ENCODE measurements around the gene BACH2. TPM values are rescaled to one million over a fixed set of nuclear protein-coding genes. Genes with fewer than 3 reads are reported as not detected.

Gene BACH2
- total RNA-seq, 1 donor from 2014 or later, result 6.4 TPM

DNA sequence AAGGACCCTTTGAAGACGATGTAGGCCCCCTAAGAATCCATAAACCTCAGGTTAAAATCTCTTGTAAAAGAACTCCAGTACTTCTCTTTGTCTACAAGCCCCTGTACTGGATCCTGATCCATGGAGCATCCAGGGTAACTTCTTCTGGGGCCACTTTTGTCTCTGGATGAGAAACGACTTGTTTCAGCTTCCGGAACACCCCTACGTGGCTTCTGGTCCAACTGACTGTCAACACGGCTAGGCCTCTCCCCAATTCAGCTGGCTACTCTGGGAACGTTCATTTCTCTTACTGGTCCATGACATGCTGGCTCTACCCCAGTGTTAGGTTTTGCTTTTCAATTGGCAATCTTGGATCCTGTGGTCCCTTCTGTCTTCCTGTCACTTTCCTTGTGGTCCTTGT lies 198.0 kb downstream of the BACH2 start:
- DNase-seq (ENCODE audit: extremely low spot score in 2 of 2), result no peak

DNA sequence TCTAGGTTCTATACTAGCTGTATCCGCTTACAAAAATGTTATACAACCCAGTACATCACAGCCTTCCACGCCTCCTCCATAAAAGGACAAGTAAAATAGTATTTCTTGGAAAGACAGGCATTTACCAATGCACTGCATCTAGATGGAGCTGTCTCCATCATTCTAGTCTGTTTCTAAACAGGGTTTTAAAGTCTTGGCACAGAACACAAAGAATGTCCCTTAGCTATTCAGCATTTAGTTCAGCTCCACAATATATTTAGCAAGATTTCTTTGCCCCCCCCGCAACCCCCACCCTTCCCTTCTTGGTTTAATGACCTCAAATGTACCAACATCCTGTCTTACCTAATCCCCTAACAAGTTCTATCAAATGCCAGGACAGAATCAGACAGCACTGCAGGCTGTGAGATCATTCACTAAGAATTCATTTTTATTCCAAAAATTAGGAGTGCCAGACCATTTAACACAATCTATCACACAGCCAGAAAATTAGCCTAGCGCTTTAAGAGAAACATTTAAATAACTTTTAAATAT lies 198.6 kb downstream of the BACH2 start:
- H3K9me3 ChIP-seq, result no peaks in the 10 kb centered on the region
- H3K36me3 ChIP-seq, result no peaks in the 10 kb centered on the region
- intact Hi-C loops (cut with DNase I), result loop anchor here (5.0 to 10.0 kb wide), 2 partner anchors 119 to 197 kb away; partner anchors contain the start of gene BACH2
- TF ChIP-seq, protein P1, sequence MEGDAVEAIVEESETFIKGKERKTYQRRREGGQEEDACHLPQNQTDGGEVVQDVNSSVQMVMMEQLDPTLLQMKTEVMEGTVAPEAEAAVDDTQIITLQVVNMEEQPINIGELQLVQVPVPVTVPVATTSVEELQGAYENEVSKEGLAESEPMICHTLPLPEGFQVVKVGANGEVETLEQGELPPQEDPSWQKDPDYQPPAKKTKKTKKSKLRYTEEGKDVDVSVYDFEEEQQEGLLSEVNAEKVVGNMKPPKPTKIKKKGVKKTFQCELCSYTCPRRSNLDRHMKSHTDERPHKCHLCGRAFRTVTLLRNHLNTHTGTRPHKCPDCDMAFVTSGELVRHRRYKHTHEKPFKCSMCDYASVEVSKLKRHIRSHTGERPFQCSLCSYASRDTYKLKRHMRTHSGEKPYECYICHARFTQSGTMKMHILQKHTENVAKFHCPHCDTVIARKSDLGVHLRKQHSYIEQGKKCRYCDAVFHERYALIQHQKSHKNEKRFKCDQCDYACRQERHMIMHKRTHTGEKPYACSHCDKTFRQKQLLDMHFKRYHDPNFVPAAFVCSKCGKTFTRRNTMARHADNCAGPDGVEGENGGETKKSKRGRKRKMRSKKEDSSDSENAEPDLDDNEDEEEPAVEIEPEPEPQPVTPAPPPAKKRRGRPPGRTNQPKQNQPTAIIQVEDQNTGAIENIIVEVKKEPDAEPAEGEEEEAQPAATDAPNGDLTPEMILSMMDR (IDR thresholded peaks at IDR 0.05), result peak in 2 of 3 experiments; percentile 17 to 20
- TF ChIP-seq POLR2AphosphoS5 (IDR thresholded peaks at IDR 0.05; ENCODE audit: insufficient read depth in 1 of 2, low read depth in 1 of 2) (peak in 1 of 2 donors; percentile 71), POLR2A (IDR thresholded peaks at IDR 0.05) (no peak)
- H3K4me1 ChIP-seq, result peaks cover 20% of the 10 kb centered on the region
- H3K27me3 ChIP-seq, result no peaks in the 10 kb centered on the region
- no peak overlapping the region for H3K4me3 ChIP-seq
- DNase-seq (ENCODE audit: extremely low spot score in 2 of 2), result peak in 1 of 2 donors; percentile 95
- peak overlapping the region; percentile 54 for H3K27ac ChIP-seq

More for the DNA sequence above, 198.0 kb downstream of the BACH2 start:
- intact Hi-C loops (cut with DNase I), result loop anchor here (5.0 to 10.0 kb wide), 2 partner anchors 119 to 196 kb away; partner anchors contain the start of gene BACH2
- peak overlapping the region; percentile 54 for H3K27ac ChIP-seq
- H3K36me3 ChIP-seq, result no peaks in the 10 kb centered on the region
- H3K9me3 ChIP-seq, result no peaks in the 10 kb centered on the region
- TF ChIP-seq, protein P1 (IDR thresholded peaks at IDR 0.05), result no peak
- TF ChIP-seq POLR2A (IDR thresholded peaks at IDR 0.05) (no peak), POLR2AphosphoS5 (IDR thresholded peaks at IDR 0.05; ENCODE audit: insufficient read depth in 1 of 2, low read depth in 1 of 2) (no peak)
- H3K4me1 ChIP-seq, result peaks cover 20% of the 10 kb centered on the region
- H3K4me3 ChIP-seq, result no peak overlapping the region
- no peaks in the 10 kb centered on the region for H3K27me3 ChIP-seq

DNA sequence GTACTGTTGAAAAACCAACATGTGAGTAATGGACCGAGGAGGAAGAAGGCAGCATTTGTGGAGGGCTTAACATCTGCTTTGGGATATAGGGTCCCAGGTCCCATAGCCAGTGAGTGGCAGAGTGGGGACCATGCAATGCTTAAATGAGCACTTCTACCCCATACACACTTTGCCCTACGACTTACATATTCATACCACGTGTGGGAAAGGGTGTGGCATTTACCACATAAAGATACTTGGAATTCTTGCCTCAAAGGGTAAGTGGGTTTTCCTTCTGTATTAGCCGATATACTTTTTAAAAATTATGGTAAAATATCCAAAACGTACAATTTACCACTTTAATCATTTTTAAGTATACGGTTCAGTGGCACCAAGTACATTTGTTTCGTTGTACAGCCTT lies 199.3 kb downstream of the BACH2 start:
- TF ChIP-seq POLR2A (IDR thresholded peaks at IDR 0.05) (no peak), POLR2AphosphoS5 (IDR thresholded peaks at IDR 0.05; ENCODE audit: insufficient read depth in 1 of 2, low read depth in 1 of 2) (no peak)
- TF ChIP-seq, protein P1 (IDR thresholded peaks at IDR 0.05), result no peak
- Histone ChIP-seq H3K27me3 (no peaks in the 10 kb centered on the region), H3K36me3 (no peaks in the 10 kb centered on the region), H3K4me3 (no peak overlapping the region), H3K27ac (peak overlapping the region; percentile 54), H3K9me3 (no peaks in the 10 kb centered on the region), H3K4me1 (peaks cover 20% of the 10 kb centered on the region)
- intact Hi-C loops (cut with DNase I), result loop anchor here (5.0 to 10.0 kb wide), 2 partner anchors 120 to 197 kb away; partner anchors contain the start of gene BACH2
- no peak for DNase-seq (ENCODE audit: extremely low spot score in 2 of 2)

DNA sequence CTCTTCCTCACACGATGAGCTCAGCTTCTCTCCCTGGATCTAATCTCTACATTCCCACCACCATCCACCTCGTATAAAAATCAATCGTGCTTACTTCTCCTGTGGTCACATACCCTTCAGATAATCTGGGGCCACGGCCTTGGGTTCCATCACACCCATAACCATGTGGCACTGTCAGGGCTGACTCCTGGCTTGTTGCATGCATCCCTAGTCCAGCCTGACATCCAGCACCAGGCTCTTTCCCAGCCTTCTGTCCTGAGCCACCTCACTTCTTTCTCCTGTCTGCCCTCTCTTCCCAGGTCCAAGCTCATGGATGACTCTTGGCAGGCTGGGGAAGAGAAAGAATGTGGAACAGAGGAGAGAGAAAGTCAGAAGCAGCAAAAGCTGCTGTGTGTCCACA lies 199.8 kb downstream of the BACH2 start:
- Histone ChIP-seq H3K36me3 (no peaks in the 10 kb centered on the region), H3K27me3 (no peaks in the 10 kb centered on the region), H3K27ac (peak overlapping the region; percentile 54), H3K4me1 (peaks cover 20% of the 10 kb centered on the region), H3K4me3 (no peak overlapping the region), H3K9me3 (no peaks in the 10 kb centered on the region)
- intact Hi-C loops (cut with DNase I), result loop anchor here (5.0 to 10.0 kb wide), 2 partner anchors 120 to 198 kb away; partner anchors contain the start of gene BACH2
- DNase-seq (ENCODE audit: extremely low spot score in 2 of 2), result no peak
- TF ChIP-seq, protein P1 (IDR thresholded peaks at IDR 0.05), result no peak
- no peak for TF ChIP-seq POLR2AphosphoS5 (IDR thresholded peaks at IDR 0.05; ENCODE audit: insufficient read depth in 1 of 2, low read depth in 1 of 2)
- no peak for TF ChIP-seq POLR2A (IDR thresholded peaks at IDR 0.05)

DNA sequence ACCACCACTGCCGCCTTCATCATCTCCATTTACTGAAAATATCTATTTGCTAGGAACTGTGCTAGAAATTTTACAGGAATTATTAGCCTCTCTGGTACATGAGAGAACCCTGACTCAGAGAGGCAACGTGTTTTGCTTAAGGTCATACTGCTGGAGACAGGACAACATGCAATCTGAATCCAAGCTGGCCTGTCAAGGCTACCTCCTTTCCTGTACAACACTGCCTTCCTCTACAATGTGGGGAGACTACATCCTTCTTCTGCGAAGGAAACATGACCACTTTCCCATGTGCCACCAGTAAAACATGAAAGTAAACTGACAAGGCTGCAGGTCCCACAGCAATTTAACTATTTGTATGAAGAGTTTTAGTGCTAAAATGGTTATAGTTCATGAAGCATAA lies 200.9 kb downstream of the BACH2 start:
- TF ChIP-seq POLR2AphosphoS5 (IDR thresholded peaks at IDR 0.05; ENCODE audit: insufficient read depth in 1 of 2, low read depth in 1 of 2), result no peak
- TF ChIP-seq, protein P1 (IDR thresholded peaks at IDR 0.05), result no peak
- TF ChIP-seq POLR2A (IDR thresholded peaks at IDR 0.05), result no peak
- no peak for DNase-seq (ENCODE audit: extremely low spot score in 2 of 2)
- H3K27ac ChIP-seq, result no peak overlapping the region
- peaks cover 20% of the 10 kb centered on the region for H3K4me1 ChIP-seq
- H3K36me3 ChIP-seq, result no peaks in the 10 kb centered on the region
- H3K4me3 ChIP-seq, result no peak overlapping the region
- intact Hi-C loops (cut with DNase I), result loop anchor here (5.0 to 10.0 kb wide), 2 partner anchors 122 to 199 kb away; partner anchors contain the start of gene BACH2
- no peaks in the 10 kb centered on the region for H3K27me3 ChIP-seq
- H3K9me3 ChIP-seq, result no peaks in the 10 kb centered on the region
